Astrocyte of the spinal cord (primary cell): Measurements from ENCODE around the gene C16orf46.
"Not testable (repeated sequence)": the region's sequence is repeated elsewhere in the genome, so short reads cannot be mapped to it uniquely, and the experiment has no call there.

Source experiments
- DNase-seq: peaks from one replicate; pipeline ENCODE4 v3.0.0; 2011; ENCODE audit warnings: low read depth, low spot score
- H3K4me3 ChIP-seq: 2 replicates; pipeline ENCODE4 v1.5.1; 2011; ENCODE audit warnings: low read depth, mild to moderate bottlenecking, low read length, moderate library complexity
- CTCF ChIP-seq: IDR thresholded peaks from 2 replicates; pipeline ENCODE4 v1.5.1; 2012; ENCODE audit warnings: low read depth, mild to moderate bottlenecking, low read length, inconsistent platforms
- in situ Hi-C: cut with HindIII; loops from 2 replicates; pipeline ENCODE4 v1.10.0; 2017; ENCODE audit warnings: low sequenced_read_pairs

Gene C16orf46

DNA sequence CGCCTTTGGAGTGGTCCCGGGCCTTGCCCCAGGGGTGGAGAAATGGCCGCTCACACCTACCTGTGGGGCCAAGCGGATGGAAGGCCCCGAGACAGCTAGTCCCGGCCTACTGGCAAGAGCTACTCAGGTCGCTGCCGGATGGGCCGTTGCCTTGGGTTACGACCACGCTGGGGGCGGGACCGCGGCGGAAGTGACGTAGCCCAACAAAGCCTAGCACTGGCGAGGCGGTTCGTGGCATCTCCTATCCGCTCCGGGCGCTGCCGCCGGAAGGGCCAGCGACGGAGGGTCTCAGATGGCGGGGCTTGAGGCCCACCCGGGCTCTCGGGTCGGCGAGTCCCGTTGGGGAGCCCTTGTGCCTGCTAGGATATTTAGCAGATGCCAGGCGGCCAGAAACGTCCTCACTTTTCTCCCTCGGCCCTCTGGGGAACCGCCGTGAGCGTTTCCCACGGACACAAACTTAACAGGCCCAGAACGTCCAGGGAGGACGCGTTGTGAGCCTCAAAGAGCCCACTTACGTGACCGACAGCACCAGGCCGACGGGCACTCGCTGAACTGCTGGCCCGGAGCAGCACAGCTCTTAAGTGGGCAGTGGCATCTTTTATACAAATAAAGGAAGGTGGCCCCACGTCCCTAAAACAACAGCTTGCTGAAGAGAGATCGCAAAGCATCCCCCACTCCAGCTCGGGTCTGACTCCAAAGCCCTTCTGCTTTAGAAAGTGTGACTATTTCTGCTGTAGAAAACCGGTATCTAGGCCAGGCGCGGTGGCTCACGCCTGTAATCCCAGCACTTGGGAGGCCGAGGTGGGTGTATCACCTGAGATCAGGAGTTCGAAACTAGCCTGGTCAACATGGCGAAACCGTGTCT is at the start of gene C16orf46:
C16orf46 (minus strand) TSS at position 163 of the 865 bp plus-strand sequence. CDS start 13,283 bp downstream, outside the sequence.
- peak; percentile 97 for DNase-seq
- in situ Hi-C loops, result no loop called here
- no peak for TF ChIP-seq CTCF
- H3K4me3 ChIP-seq, result peak within 1 kb of the TSS; percentile 68

GRCh38 chr16:81123092-81123852 is 46.2 kb upstream of the C16orf46 start:
- no peak overlapping the region for H3K4me3 ChIP-seq
- in situ Hi-C loops, result no loop called here
- TF ChIP-seq CTCF, result no peak

GRCh38 chr16:81121474-81121990 is 44.5 kb upstream of the C16orf46 start:
- H3K4me3 ChIP-seq, result no peak overlapping the region
- no peak for TF ChIP-seq CTCF
- in situ Hi-C loops, result no loop called here
- DNase-seq, result no peak

More at GRCh38 chr16:81123092-81123852, 46.2 kb upstream of the C16orf46 start:
- DNase-seq, result no peak

- in situ Hi-C loops, result no loop called here
- TF ChIP-seq CTCF, result no peak
- DNase-seq, result no peak
- no peak overlapping the region for H3K4me3 ChIP-seq
These were observed 40.4 kb upstream of the C16orf46 start for GRCh38 chr16:81117436-81117835.

- in situ Hi-C loops, result no loop called here
- no peak for TF ChIP-seq CTCF
- no peak overlapping the region for H3K4me3 ChIP-seq
- no peak for DNase-seq
These were observed 39.2 kb upstream of the C16orf46 start for GRCh38 chr16:81116285-81116684.

DNA sequence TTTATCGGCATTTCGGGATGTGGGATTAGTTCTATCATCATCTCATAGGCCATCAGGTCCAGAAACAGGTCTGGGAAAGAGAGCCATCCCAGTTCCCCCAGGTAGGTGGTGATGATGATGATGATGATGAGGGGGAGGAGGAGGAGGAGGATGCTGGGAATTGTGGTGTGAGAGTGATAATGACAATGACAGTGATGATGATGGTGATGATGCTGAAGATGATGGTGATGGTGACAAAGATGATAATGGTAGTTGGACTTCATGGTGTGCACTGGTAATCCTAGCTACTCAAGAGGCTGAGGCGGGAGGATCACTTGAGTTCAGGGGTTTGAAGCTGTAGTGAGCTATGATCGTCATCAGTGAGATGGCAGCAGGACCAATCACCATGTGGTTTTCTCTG is 35.4 kb upstream of the C16orf46 start:
- in situ Hi-C loops, result no loop called here
- H3K4me3 ChIP-seq, result no peak overlapping the region
- DNase-seq, result no peak
- TF ChIP-seq CTCF, result no peak

DNA sequence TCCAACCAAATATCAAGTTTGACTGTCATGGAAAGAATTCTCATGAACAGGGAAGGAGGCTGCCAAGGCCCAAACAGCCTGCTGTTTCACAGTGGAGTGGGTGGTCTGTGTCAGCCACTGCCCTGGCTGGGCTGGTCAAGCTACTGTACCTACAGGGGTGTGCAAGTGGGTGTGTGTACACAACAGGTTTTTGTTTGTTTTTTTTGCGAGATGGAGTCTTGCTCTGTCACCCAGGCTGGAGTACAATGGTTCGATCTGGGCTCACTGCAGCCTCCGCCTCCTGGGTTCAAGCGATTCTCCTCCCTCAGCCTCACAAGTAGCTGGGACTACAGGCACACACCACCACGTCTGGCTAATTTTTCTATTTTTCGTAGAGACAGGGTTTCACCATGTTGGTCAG is 32.2 kb upstream of the C16orf46 start:
- H3K4me3 ChIP-seq, in situ Hi-C loops, DNase-seq: not testable (repeated sequence)
